Right kidney (tissue), 1 donor: ENCODE results near the gene DRC7.

Experiments
- DNase-seq: peaks from one replicate; pipeline ENCODE4 v3.0.0-alpha.2; 2016

The DRC7 gene

DNA sequence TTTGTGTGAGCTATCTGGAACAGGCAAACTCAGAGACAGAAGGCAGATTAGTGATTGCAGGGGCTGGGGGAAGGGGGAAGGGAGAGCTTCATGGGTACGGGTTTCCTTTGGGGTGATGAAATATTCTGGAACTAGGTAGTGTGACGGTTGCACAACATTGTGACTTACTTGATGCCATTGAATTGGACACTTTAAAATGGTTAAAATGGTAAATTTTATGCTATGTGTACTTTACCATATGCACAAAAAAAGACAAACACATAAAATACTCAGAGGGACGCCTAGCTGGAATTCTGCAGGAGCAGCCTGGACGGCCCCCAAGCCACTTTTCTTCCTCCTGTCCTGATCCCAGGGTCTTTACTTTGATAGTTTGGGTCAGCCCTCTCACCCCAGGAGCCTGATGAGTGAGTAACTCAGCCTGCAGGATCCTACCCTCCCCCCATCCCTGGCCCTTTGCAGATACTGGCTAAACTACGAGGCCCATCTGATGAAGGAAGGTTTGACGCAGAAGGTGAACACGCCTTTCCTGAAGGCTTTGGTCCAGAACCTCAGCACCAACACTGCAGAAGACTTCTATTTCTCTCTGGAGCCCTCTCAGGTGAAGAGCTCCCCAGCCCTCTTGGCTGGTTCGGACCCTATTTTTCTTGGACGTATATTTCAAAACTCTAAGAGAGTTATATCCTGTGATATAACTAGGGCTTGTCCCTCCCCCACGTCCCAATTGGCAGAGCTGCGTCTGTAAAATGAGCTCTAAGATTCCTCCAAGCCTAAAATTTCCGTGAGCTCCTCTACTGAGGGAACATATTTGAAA is 18.7 kb upstream of the DRC7 start:
- no peak for DNase-seq

DNA sequence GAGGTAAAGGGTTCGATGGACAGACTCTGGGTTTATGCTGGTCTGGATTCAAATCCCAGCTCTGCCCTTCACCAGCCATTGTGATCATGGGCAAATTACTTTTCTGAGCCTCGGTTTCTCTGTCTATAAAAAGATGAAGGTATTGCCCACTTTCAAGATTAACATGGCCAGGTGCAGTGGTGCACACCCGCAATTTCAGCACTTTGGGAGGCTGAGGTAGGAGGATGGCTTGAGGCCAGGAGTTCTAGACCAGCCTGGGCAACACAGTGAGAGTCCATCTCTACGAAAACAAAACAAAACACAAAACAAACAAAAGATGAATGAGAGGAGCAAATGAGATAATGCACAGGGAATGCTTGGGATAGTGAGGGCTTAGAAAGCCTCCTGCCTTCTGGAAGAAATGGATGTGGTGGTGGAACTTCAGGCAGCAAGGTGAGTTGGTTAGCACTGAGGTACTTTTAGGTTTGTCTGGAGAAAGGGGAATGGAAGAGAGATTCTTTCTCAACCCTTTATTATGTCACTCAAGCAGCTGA is 18.0 kb upstream of the DRC7 start:
- no peak for DNase-seq

GRCh38 chr16:57677622-57678369 is 16.8 kb upstream of the DRC7 start:
- no peak for DNase-seq

DNA sequence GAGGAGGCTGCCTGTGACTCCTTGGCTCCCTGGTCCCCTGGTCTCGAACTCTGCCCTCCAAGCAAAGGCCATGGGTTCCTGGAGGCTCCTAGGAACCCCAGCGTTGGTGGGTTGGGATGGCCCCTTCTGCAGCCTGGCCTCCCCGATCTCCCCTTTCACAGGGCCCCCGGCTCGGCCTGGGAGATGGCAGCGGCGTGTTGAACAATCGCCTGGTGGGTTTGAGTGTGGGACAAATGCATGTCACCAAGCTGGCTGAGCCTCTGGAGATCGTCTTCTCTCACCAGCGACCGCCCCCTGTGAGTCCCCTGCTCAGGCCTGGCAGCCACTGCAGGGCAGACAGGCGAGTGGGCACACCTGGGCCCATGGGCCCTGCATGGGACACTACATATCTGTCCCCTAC is 15.6 kb upstream of the DRC7 start:
- no peak for DNase-seq

DNA sequence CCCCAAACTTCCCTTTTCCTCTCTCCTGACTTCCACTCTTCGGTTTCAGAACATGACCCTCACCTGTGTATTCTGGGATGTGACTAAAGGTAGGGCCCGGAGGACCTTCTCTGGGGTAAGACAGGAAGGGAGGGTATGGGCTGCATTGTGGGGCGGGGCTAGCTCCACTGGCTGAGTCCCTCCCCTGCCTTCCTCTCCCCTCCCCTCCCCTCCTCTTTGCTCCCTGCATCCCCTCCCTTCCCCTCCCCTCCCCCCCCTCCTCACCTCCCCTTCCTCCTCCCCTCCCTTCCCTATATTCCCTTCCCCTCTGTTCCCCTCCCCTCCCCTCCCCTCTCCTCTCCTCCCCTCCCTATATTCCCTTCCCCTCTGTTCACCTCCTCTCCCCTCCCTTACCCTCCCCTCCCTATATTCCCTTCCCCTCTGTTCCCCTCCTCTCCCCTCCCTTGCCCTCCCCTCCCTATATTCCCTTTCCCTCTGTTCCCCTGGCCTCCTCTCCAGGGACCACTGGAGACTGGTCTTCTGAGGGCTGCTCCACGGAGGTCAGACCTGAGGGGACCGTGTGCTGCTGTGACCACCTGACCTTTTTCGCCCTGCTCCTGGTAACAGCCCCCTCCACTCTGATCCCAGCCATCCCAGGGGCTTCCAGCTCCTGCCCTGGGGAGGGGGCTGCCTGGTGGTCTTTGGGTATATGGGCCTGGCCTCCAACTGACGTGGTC is 14.7 kb upstream of the DRC7 start:
- DNase-seq: no peak

DNA sequence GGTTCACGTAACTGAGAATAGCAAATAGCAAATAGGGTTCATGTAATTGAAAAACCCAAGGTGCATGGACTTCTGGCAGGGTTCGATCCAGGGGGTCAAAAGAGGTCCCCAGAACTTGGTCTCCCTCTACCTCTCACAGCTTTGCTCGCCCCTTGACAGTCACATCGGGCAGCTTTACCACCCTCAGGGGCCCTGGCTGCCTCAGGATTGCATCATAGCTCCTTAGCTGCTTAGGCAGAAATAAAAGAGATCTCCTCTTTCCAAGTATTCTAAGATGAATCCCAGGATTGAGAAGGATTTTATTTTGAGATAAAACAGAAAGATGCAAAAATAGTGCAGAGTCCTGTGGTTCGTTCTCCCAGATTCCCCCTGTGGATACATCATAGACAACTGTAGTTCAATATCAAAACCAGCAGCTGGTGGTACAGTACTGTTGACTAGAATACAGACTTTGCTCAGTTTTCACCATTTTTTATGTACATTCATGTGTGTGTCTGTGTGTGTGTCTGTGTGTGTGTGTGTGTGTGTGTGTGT is 13.7 kb upstream of the DRC7 start:
- no peak for DNase-seq

DNA sequence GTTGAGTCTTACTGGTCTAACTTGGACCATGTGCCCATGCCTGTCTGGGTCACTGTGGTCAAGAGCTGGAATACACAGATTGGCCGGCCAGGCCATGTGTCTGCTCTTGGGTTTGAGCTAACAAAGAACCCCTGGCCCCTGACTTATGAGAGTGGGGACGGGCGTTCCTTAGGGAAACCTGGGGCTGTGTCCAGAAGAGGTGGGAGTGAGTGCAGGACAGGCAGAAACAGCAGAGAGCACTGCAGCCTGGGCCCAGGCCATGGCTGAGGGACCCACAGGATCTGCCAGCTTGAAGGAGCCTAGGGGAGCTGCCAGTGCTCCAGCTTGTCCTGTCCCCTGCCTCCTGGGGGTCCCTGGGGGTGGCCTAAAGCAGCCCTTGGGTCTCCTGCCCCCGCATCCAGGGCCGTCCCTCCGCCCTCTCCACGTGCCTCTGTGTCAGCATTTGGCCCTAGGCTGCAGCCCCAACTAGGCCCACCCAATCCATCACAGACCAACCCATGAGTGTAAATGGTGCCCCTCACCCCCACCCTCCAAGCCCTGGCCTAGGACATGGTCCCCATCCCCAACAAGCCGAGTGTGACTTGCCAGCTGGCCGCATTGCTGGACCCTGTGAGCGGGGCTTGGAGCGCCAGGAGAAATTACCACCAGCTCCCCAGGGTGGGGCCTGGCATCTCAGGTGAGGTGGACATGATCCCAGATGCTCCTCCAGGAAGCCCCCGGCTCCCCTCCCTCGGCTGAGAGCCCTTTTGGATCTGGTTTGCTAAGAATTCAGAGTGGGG is 12.5 kb upstream of the DRC7 start:
- no peak for DNase-seq

DNA sequence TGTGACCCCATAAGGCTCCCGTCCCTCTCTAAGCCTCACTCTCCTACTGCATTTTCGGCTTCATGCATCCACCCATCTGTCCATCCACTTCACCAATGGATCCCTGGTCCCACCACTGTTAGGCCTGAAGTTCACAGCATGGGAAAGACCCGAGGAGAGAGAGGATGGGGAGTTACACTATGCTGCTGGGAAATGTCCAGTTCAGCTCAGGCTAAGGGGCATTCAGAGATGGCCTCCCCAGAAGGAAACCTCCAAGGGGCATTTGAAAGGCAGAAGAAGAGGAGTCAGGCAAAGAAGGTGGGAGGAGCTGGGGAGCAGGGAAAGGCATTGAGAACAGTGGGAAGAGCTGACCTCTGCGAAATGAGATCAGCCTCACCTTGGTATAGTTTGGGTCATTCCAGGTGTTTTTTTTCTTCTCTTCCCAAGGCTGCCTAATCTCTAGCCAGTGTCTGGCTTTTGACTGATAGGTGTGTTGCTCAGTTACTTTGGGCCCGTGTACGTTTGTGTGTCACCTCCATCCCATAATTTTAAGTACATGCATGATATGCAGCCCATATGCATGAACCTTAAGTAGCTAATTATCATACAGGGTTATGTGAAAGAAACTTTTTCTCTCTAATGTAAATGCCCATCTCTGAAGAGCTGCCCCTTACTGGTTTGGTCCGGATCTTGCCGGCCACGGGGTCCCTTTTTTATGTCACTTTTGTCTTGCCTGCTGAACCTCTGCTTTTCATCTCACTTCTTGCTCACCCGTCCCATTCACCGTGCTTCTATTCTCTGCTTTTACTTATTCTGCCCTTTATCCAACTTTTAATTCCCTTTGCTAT is 11.6 kb upstream of the DRC7 start:
- DNase-seq: no peak

DNA sequence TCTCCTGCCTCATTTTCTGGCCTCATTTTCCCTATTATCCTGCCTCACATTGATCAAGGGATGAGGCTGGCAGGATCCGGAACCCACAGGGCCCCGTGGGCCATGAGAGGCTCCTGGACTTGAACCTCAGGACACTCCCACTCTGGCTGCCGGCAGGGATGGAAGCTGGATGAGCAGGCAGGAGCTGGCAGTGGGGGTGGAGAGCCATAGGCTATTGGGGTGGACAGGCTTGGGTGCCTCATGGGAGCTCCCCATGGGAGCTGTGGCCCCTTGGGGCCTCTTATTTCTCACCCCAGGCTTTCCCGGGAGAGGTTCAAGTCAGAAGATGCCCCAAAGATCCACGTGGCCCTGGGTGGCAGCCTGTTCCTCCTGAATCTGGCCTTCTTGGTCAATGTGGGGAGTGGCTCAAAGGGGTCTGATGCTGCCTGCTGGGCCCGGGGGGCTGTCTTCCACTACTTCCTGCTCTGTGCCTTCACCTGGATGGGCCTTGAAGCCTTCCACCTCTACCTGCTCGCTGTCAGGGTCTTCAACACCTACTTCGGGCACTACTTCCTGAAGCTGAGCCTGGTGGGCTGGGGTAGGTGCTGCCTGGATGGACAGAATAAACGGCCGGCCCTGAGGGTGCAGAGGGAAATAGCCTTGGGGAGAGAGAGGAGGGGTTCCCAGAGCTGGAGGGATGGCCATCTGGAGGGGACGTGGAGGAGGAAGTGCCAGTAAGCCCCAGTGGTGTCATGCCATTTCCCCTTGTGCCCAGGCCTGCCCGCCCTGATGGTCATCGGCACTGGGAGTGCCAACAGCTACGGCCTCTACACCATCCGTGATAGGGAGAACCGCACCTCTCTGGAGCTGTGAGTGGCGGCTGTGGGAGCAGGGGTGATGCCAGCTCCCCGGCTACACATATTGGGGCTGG is 10.7 kb upstream of the DRC7 start:
- DNase-seq: no peak

GRCh38 chr16:57684626-57685358 is 9.8 kb upstream of the DRC7 start:
- no peak for DNase-seq

DNA sequence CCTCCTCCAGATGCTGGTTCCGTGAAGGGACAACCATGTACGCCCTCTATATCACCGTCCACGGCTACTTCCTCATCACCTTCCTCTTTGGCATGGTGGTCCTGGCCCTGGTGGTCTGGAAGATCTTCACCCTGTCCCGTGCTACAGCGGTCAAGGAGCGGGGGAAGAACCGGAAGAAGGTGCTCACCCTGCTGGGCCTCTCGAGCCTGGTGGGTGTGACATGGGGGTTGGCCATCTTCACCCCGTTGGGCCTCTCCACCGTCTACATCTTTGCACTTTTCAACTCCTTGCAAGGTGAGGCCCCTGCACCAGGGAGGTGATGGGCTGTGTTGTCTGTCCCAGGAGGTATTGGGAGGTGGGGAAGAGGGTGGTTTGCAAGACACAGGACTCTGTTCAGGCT is 9.0 kb upstream of the DRC7 start:
- DNase-seq: no peak

DNA sequence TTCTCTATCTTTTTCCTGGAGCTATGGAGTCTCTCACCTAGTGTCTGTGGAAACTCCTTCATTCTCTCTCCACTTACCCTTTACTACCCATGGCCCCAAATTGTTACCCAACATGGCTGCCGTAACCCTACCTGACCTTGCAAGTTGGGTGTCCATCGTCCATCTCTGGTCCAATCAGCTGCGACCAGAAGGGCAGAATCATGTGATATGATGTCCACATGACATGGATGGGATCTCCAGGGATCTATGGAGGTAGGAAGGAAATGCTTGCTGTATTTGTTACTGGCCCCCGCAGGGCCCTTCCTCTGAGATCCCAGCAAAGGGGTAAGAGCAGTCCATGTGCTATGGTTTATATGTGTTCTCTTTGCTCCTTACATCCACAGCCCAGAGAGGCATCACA is 8.0 kb upstream of the DRC7 start:
- DNase-seq: no peak

DNA sequence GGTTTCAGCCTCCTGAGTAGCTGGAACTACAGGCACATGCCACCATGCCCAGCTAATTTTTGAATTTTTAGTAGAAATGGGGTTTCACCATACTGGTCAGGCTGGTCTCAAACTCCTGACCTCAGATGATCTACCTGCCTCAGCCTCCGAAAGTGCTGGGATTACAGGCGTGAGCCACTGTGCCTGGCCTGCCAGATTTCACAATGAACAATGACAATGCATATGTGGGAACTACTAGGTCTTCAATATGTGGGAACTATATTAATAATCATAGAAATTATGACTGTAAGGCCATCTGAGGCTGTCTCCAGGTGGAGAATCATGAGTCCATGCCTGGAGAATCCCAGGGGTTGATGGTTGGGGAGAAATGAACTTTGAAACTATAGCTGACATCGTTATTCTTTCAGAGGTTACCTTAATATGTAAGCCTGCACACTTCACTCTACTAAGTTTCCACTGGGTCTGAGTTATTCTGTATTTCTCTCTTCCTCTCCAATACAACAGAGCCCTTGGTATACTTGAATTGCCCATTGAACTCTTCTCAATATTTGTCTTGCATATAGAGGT is 7.2 kb upstream of the DRC7 start:
- DNase-seq: no peak

- no peak for DNase-seq
Measured at GRCh38 chr16:57688487-57688986, 6.1 kb upstream of the DRC7 start.

DNA sequence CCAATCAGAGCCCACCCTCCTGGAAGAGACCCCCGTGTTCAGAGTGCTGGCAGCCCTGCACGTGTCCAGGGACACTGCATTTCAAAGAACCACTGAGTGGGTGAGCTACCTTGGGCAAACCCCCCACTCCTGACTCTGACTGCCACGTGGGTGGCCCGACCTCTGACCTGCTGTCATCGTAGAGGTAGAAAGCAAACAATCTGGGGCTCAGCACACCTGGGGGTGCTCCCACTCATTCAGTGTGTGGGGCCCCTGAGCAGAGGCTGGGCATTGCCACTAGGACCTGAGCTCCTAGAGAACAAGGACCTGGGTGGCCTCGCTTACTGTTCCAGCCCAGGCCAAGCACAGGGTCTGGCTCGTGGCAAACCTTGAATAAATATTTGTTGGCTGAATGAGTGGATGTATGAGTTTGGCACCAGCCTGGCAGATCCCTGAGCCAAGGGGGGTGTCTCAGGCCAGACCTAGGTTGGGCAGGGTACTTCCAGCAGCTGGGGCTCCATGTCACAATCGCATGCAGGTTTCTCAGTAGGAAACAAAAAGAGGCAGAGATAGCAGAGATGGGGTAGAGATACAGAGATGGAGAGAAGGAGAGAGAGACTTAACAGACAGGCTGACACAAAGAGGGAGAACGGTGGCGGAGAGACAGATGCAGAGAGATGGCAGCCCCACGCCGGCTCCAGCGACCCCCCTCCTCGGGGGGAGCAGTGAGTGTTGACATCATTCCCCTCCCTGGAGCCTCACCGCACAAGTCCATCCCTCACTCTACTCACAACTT is 5.4 kb upstream of the DRC7 start:
- no peak for DNase-seq

DNA sequence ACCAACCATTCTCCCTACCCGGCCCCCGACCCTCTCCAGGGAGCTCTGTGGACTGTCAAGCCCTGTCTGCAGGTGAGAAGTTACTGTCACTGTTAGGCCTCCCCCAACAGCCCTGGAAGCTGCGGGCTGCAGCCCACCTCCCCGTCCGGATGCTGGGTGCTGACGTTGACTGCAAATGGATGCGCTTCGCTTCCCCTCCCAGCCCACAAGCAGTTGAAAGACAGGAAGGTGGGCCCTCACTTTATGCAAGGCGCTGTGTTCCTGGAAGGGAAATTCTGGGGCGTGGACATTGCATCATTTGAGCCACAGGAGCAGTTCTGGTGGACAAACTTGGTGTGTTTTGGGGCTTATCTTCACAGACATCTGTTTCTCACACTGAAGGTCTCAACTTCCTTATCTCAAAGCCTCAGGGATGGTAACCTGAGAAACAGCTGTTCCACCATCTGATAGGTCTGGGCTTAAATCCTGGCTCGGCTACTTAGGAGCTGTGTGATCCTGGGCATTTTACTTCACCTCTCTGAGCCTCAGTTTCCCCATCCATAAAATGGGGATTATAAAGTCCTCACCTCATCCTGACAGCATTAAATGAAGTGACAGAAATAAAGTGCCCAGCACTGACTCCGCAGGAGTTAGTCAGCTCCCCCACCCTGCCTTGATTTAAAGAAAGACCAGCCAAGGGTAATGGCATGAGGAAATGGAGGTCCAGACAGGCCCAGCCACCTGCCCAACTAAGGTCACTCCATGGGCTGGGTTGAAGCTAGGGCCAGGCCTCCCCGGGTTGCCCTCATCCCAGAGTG is 4.6 kb upstream of the DRC7 start:
- no peak for DNase-seq
